Left lung (tissue), 10 donors: Measurements from ENCODE around the gene RNU5B-1. TPM values are rescaled to one million over a fixed set of nuclear protein-coding genes. Genes with fewer than 3 reads are reported as not detected.

Experiments used
- ATAC-seq: fragments of 200-7000 bp; cut with Tn5 transposase; one replicate; pipeline ENCODE4 v1.9.1; 2020; ENCODE audit warnings: moderate library complexity
- DNase-seq, 4 donors: peaks; one replicate each; pipeline ENCODE4 v3.0.0-alpha.2; 2013 to 2020
- H3K27ac ChIP-seq, 2 donors: fragments of 200-600 bp; sonication (generic) in 1 of 2; one replicate each; pipeline versions ENCODE4 v1.5.0 to v1.8.0; 2020 to 2021
- H3K27me3 ChIP-seq, 2 donors: fragments of 200-600 bp; sonication (generic) in 1 of 2; one replicate each; pipeline versions ENCODE4 v1.5.0 to v1.8.0; 2020 to 2021
- H3K36me3 ChIP-seq, 2 donors: fragments of 200-600 bp; sonication (generic) in 1 of 2; one replicate each; pipeline versions ENCODE4 v1.5.0 to v1.8.0; 2020 to 2021
- H3K4me1 ChIP-seq, 2 donors: fragments of 200-600 bp; one replicate each; pipeline ENCODE4 v1.8.0; 2021
- H3K4me3 ChIP-seq, 2 donors: fragments of 200-600 bp; sonication (generic) in 1 of 2; one replicate each; pipeline versions ENCODE4 v1.5.0 to v1.8.0; 2020 to 2021; ENCODE audit warnings: mild to moderate bottlenecking in 1 of 2
- H3K9me3 ChIP-seq, 2 donors: fragments of 200-600 bp; sonication (generic) in 1 of 2; one replicate each; pipeline versions ENCODE4 v1.5.0 to v1.8.0; 2020 to 2021
- intact Hi-C, 2 donors: fragments of 100-400 bp; cut with DNase I; formaldehyde crosslinking; loops; one replicate each; pipeline versions ENCODE4 v1.11.2 to v1.14.2; 2022
- polyA plus RNA-seq, 6 donors: library from polyadenylated mRNA; unstranded; fragments of 120-200 nt; gene quantifications; one replicate each; pipeline ENCODE4 v1.2.1, GENCODE V29; 2013; ENCODE audit not compliant: insufficient read length in 6 of 6
- total RNA-seq, 2 donors: library from RNA; stranded (reverse); fragmentation: NEBNext Ultra II Directional; extraction: Animal tissue kit (Norgen Biotek cat#: 25700); gene quantifications; one replicate each; pipeline ENCODE4 v1.2.1, GENCODE V29; 2021
- TF ChIP-seq, protein P1 (sequence below), 2 donors: fragments of 200-600 bp; sonication (generic) in 1 of 2; IDR thresholded peaks; one replicate each; pipeline versions ENCODE4 v1.5.0 to v1.8.0; 2021; ENCODE audit warnings: antibody characterized with exemption in 2 of 2
- donor health status: DM: no; HTN: yes; CAD: no.
- donor health status: DM: no; HTN: no; CAD: no.

The RNU5B-1 gene
- total and polyA plus RNA-seq, 8 donors, result 26.6 TPM; not detected in 7

DNA sequence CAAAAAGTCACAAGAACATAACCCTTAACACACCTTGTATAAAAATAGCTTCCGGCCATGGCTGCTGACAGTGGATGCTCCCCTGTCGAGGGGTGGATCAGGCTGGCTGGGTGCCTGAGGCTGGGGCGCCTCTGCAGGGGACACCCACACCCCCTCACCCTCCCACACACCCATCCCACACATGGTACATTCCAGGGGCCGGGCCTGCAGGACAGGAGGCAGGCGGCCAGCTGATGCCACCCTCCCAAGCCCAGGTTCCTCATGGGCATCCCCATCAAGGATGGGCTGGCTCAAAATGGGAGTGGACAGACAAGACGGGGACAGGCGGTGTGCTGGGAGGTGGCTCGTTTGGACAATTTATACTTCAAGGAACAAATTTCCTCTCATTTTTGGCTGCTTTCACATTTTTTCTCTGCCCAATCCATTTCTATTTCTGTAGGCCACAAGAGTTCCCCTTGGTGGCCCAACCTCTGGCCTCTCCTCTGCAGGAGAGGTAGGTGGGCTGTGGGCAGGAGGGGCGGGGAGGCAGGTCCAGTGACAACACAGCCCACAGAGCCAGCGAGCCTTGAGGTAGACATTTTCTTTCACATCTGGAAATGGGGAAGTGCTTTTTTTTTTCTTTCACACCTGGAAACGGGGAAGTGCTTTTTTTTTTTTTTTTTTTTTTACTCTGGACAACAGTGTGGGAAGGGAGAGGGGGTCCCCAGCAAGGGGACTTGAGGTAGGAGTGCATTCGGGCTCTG, 23.3 kb downstream of the RNU5B-1 start:
- intact Hi-C loops, result loop anchor here in 1 of 2 donors (5.0 kb wide), 1 partner anchor 54 kb away; no protein-coding TSS in a partner anchor
- H3K4me3 ChIP-seq, result no peak overlapping the region
- H3K4me1 ChIP-seq, result no peaks in the 10 kb centered on the region
- ATAC-seq, result no peak
- H3K27me3 ChIP-seq, result peaks cover 0 to 12% of the 10 kb centered on the region in 2 donors
- TF ChIP-seq, protein P1, sequence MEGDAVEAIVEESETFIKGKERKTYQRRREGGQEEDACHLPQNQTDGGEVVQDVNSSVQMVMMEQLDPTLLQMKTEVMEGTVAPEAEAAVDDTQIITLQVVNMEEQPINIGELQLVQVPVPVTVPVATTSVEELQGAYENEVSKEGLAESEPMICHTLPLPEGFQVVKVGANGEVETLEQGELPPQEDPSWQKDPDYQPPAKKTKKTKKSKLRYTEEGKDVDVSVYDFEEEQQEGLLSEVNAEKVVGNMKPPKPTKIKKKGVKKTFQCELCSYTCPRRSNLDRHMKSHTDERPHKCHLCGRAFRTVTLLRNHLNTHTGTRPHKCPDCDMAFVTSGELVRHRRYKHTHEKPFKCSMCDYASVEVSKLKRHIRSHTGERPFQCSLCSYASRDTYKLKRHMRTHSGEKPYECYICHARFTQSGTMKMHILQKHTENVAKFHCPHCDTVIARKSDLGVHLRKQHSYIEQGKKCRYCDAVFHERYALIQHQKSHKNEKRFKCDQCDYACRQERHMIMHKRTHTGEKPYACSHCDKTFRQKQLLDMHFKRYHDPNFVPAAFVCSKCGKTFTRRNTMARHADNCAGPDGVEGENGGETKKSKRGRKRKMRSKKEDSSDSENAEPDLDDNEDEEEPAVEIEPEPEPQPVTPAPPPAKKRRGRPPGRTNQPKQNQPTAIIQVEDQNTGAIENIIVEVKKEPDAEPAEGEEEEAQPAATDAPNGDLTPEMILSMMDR (IDR thresholded peaks at IDR 0.05), result no peak
- no peaks in the 10 kb centered on the region for H3K9me3 ChIP-seq
- H3K36me3 ChIP-seq, result no peaks in the 10 kb centered on the region
- H3K27ac ChIP-seq, result no peak overlapping the region
- no peak for DNase-seq

DNA sequence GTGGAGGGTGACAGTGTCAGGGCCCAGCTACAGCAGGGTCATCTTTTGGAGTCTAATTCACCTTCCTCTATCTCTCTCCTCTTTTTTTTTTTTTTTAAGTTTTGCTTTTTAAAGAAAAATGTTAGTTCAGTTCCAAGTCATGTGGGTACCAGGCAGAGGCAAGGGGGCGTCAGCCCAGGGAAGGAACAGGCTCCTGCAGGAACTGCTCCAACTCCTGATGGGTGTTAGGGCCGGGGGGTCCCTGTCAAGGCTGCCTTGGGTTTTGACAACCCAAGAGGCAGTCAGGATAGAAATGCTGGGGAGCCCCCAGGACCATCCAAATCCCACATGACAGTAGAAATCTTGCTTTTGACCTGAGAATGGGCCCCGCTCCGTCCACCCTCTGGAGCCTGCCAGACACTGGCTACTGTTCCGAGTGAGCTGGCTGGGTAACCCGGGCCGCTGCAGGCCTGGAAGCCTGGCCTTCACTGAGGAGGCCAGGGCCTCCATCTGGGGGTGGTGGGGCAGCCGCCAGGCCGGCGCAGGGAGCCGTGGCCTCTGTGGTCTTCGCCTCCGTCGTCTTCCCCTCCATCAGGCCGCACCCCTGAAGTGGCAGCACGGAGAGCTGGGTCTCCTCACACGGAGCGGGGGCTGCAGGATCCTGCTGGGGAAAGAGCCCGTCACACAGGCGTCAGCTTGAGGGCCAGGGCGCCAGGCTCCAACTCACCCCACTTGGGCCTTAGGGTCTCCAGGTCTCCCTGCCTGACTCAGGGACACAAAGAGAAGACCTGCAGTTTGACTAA, 24.2 kb downstream of the RNU5B-1 start:
- no peak overlapping the region for H3K27ac ChIP-seq
- H3K4me1 ChIP-seq, result no peaks in the 10 kb centered on the region
- no peak for ATAC-seq
- no peak overlapping the region for H3K4me3 ChIP-seq
- H3K9me3 ChIP-seq, result no peaks in the 10 kb centered on the region
- TF ChIP-seq, protein P1 (IDR thresholded peaks at IDR 0.05), result no peak
- no peaks in the 10 kb centered on the region for H3K36me3 ChIP-seq
- peaks cover 0 to 7% of the 10 kb centered on the region in 2 donors for H3K27me3 ChIP-seq
- intact Hi-C loops, result loop anchor here in 1 of 2 donors (5.0 kb wide), 1 partner anchor 54 kb away; no protein-coding TSS in a partner anchor
- no peak for DNase-seq

DNA sequence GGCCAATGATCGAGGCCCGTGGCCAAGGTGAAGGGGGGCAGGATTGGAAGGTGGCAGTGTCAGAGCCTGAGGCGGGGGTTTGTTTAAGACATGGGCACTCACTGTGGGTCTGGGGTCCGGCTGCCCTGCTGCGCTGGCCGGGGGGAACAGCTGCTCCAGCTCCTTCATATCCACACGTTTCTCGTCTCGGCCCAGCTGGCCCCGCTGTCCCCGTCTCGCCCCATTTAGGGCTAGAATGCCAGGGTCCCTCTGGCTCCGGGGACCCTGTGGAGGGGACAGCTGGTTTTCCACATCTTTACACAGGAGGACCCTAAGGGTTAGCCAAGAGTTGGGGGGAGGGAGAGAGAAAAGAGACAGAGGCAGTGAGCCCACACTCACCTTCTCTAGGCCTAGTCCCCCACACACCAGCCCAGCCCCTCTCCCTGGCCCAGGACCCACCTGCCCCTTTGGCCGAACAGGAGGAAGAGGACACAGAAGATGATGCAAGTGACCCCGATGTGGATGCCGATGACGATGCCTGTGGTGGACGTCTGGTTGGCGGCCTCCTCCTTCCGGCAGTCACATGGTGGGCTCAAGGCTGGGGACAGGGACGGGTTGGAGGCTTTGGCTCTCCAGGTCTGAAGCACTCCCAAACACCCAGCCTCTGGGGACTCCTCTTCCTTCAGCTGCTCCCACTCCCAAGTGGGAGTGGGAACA, 25.0 kb downstream of the RNU5B-1 start:
- no peak for DNase-seq
- H3K4me1 ChIP-seq, result no peaks in the 10 kb centered on the region
- ATAC-seq, result no peak
- intact Hi-C loops, result loop anchor here in 1 of 2 donors (5.0 kb wide), 1 partner anchor 53 kb away; no protein-coding TSS in a partner anchor
- no peak overlapping the region for H3K4me3 ChIP-seq
- TF ChIP-seq, protein P1 (IDR thresholded peaks at IDR 0.05), result no peak
- H3K9me3 ChIP-seq, result no peaks in the 10 kb centered on the region
- H3K36me3 ChIP-seq, result no peaks in the 10 kb centered on the region
- no peak overlapping the region for H3K27ac ChIP-seq
- peaks cover 0 to 7% of the 10 kb centered on the region in 2 donors for H3K27me3 ChIP-seq

DNA sequence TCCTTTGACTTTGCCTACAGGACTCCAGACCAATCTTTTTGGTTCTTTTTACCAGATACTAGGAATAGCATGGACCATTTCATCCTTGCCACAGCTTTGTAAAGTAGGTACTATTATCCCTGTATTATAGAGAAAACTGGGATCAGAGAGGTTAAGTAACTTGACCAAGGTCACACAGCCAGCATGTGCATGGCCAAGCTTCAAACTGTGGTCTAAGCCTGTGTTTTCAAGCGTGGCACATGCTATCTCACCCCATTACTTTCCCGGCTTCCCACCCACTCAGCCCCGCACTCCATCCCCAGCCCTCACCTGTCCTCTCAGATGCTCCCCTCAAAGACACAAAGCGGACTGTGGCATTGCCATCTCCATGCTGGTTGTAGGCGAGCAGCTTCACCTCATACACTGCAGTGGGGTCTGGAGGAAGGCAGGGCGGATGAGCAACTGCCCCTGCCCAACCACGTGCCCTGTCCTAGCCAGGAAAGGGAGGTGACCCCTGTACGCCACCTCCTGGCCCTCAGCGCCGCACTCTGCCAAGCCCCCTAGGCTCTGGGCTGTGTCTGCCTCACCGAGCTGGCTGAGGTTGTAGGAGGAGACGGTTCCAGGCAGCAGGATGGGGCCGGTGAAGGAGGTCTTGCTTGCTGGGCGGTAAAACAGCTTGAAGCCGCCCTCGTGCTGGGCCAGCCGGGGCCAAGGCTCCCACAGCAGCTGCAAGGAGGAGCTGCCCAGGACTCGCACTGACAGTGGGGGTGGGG, 25.7 kb downstream of the RNU5B-1 start:
- ATAC-seq (no peak), DNase-seq (no peak)
- Histone ChIP-seq H3K27ac (no peak overlapping the region), H3K4me1 (no peaks in the 10 kb centered on the region), H3K9me3 (no peaks in the 10 kb centered on the region), H3K27me3 (peaks cover 0 to 7% of the 10 kb centered on the region in 2 donors), H3K36me3 (no peaks in the 10 kb centered on the region), H3K4me3 (no peak overlapping the region)
- TF ChIP-seq, protein P1 (IDR thresholded peaks at IDR 0.05), result no peak
- intact Hi-C loops, result loop anchor here in 1 of 2 donors (5.0 kb wide), 1 partner anchor 52 kb away; no protein-coding TSS in a partner anchor
